ENCODE measurements around the gene CD40LG.

Gene CD40LG

GRCh38 chrX:136619899-136620505 lies 28.0 kb upstream of the CD40LG start:
- no peak for TF ChIP-seq CTCF (IDR thresholded peaks at IDR 0.05; ENCODE audit: control insufficient read depth, extremely low read depth, insufficient read depth)
- H3K4me3 ChIP-seq (ENCODE audit: low read depth, low read length), result no peak overlapping the region
- no peak for DNase-seq (ENCODE audit: low read depth)

GRCh38 chrX:136620780-136621179 lies 27.2 kb upstream of the CD40LG start:
- DNase-seq (ENCODE audit: low read depth), result no peak
- no peak overlapping the region for H3K4me3 ChIP-seq (ENCODE audit: low read depth, low read length)
- no peak for TF ChIP-seq CTCF (IDR thresholded peaks at IDR 0.05; ENCODE audit: control insufficient read depth, extremely low read depth, insufficient read depth)

GRCh38 chrX:136622568-136622967 lies 25.4 kb upstream of the CD40LG start:
- TF ChIP-seq CTCF (IDR thresholded peaks at IDR 0.05; ENCODE audit: control insufficient read depth, extremely low read depth, insufficient read depth), result no peak
- no peak for DNase-seq (ENCODE audit: low read depth)
- H3K4me3 ChIP-seq (ENCODE audit: low read depth, low read length), result no peak overlapping the region

GRCh38 chrX:136623396-136623795 lies 24.6 kb upstream of the CD40LG start:
- no peak for TF ChIP-seq CTCF (IDR thresholded peaks at IDR 0.05; ENCODE audit: control insufficient read depth, extremely low read depth, insufficient read depth)

GRCh38 chrX:136625246-136625645 lies 22.7 kb upstream of the CD40LG start:
- H3K4me3 ChIP-seq (ENCODE audit: low read depth, low read length), result no peak overlapping the region
- no peak for TF ChIP-seq CTCF (IDR thresholded peaks at IDR 0.05; ENCODE audit: control insufficient read depth, extremely low read depth, insufficient read depth)
- DNase-seq (ENCODE audit: low read depth), result no peak

More at GRCh38 chrX:136623396-136623795, 24.6 kb upstream of the CD40LG start:
- no peak for DNase-seq (ENCODE audit: low read depth)
- no peak overlapping the region for H3K4me3 ChIP-seq (ENCODE audit: low read depth, low read length)

GRCh38 chrX:136626237-136626636 lies 21.7 kb upstream of the CD40LG start:
- TF ChIP-seq CTCF (IDR thresholded peaks at IDR 0.05; ENCODE audit: control insufficient read depth, extremely low read depth, insufficient read depth), result no peak
- no peak overlapping the region for H3K4me3 ChIP-seq (ENCODE audit: low read depth, low read length)
- DNase-seq (ENCODE audit: low read depth), result no peak

- no peak for DNase-seq (ENCODE audit: low read depth)
- no peak overlapping the region for H3K4me3 ChIP-seq (ENCODE audit: low read depth, low read length)
- no peak for TF ChIP-seq CTCF (IDR thresholded peaks at IDR 0.05; ENCODE audit: control insufficient read depth, extremely low read depth, insufficient read depth)
These were observed 21.1 kb upstream of the CD40LG start for GRCh38 chrX:136626891-136627290.
